Left ventricle myocardium inferior (tissue), 1 donor: ENCODE results near the gene ADCY5. TPM values are rescaled to one million over a fixed set of nuclear protein-coding genes. Genes with fewer than 3 reads are reported as not detected.

ENCODE experiments used
- DNase-seq: peaks from one replicate; pipeline ENCODE4 v3.0.0-alpha.2; 2020
- H3K27ac ChIP-seq: fragments of 200-600 bp; replicated peaks from 2 replicates; pipeline ENCODE4 v1.8.0; 2021
- H3K27me3 ChIP-seq: fragments of 200-600 bp; 2 replicates; pipeline ENCODE4 v1.8.0; 2021; ENCODE audit warnings: low read depth
- H3K36me3 ChIP-seq: fragments of 200-600 bp; 2 replicates; pipeline ENCODE4 v1.8.0; 2021
- H3K4me1 ChIP-seq: fragments of 200-600 bp; 2 replicates; pipeline ENCODE4 v1.8.0; 2021
- H3K4me3 ChIP-seq: fragments of 200-600 bp; 2 replicates; pipeline ENCODE4 v1.8.0; 2021; ENCODE audit warnings: mild to moderate bottlenecking, moderate library complexity
- H3K9me3 ChIP-seq: fragments of 200-600 bp; replicated peaks from 2 replicates; pipeline ENCODE4 v1.8.0; 2021
- intact Hi-C: fragments of 100-400 bp; cut with micrococcal nuclease; formaldehyde crosslinking; loops from one replicate; pipeline ENCODE4 v1.11.0; 2022
- total RNA-seq: library from RNA; stranded (reverse); fragmentation: NEBNext Ultra II Directional; extraction: Animal tissue kit (Norgen Biotek cat#: 25700); gene quantifications from one replicate; pipeline ENCODE4 v1.2.1, GENCODE V29; 2021
- TF ChIP-seq, protein P1 (sequence below): fragments of 200-600 bp; IDR thresholded peaks from 2 replicates; pipeline ENCODE4 v1.8.0; 2021; ENCODE audit warnings: antibody characterized with exemption, mild to moderate bottlenecking, borderline replicate concordance
- donor health status: DM: no; HTN: yes; CAD: no; lungs with severe emphysema.

ADCY5 gene
- total RNA-seq, 1 donor from 2014 or later = 249 TPM

DNA sequence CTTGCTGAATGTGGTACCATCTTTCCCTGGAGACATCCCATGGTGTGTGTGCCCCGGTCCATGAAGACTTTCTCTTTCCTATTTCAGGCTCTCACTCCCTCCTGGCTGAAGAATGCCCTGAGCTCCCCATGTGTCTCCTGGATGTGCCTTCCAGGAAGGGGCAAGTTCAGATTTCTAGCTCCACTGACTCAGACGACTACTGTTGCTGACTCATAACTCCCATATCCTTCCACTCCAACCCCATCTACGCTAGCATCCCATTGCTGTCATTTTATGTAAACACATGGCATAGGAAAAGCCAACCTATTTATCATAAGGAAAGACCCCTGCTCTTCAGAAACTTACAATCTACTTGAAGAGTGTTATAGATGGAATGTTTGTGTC is 95.0 kb downstream of the ADCY5 start:
- peaks cover 71% of the 10 kb centered on the region for H3K4me1 ChIP-seq
- TF ChIP-seq, protein P1, sequence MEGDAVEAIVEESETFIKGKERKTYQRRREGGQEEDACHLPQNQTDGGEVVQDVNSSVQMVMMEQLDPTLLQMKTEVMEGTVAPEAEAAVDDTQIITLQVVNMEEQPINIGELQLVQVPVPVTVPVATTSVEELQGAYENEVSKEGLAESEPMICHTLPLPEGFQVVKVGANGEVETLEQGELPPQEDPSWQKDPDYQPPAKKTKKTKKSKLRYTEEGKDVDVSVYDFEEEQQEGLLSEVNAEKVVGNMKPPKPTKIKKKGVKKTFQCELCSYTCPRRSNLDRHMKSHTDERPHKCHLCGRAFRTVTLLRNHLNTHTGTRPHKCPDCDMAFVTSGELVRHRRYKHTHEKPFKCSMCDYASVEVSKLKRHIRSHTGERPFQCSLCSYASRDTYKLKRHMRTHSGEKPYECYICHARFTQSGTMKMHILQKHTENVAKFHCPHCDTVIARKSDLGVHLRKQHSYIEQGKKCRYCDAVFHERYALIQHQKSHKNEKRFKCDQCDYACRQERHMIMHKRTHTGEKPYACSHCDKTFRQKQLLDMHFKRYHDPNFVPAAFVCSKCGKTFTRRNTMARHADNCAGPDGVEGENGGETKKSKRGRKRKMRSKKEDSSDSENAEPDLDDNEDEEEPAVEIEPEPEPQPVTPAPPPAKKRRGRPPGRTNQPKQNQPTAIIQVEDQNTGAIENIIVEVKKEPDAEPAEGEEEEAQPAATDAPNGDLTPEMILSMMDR = no peak
- no peak overlapping the region for H3K4me3 ChIP-seq
- intact Hi-C loops = no loop called here
- H3K27ac ChIP-seq = peak overlapping the region; percentile 87
- H3K27me3 ChIP-seq = peaks cover 8% of the 10 kb centered on the region
- H3K9me3 ChIP-seq = peaks cover 7% of the 10 kb centered on the region
- H3K36me3 ChIP-seq = no peaks in the 10 kb centered on the region
- DNase-seq = no peak

DNA sequence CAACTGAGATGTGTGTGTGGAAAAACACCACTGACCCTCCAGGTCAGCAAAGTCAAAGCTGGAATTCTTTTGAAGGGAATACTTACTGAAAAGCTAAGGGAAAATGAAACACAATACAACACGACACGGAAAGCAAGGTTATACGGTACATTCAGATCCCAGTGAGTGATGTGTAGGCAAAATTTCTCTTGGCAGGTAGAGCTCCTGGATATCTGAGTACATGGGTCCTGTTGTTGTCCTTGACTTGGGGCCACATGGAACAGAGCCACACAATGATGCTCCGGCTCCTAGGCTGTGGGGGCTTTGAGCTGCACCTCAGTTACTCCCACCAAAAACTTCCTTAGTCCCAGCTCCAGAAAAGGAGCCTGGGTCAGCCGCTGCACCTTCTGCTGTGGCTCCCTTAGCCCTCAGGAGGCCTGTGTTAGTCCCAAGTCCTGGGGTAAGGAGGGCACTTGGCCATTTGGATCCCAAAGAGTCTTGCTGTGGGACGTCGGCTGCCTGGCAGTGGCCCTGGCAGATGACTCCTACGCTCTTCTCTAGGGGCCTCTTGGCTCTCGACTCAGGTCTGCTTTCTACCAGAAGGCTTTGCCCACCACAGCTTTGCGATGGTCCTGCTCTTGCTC is 95.6 kb downstream of the ADCY5 start:
- Histone ChIP-seq H3K36me3 (no peaks in the 10 kb centered on the region), H3K27me3 (peaks cover 8% of the 10 kb centered on the region), H3K4me1 (peaks cover 73% of the 10 kb centered on the region), H3K4me3 (no peak overlapping the region), H3K27ac (peak overlapping the region; percentile 87), H3K9me3 (peaks cover 7% of the 10 kb centered on the region)
- TF ChIP-seq, protein P1 = no peak
- no peak for DNase-seq
- intact Hi-C loops = no loop called here

DNA sequence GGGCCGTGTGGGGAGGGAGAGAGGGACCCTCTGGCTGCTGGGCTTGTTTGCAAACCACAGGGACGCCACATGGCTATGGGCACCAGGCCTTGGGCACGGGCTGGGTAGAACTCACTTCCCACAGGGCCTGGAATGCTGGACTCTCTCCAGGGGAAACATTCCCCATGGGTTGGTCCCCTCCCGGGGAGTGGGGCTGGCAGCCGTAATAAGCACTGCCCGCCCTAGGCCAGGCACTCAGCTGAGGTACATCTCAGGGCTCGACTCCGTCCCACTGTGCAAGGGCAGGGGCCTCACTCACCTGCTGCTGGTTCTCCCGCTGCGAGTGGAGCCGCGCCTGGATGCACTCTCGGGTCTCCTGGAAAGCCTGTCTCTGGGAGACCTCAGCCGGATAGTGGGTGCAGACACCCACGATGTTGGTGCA is 96.7 kb downstream of the ADCY5 start:
- H3K27me3 ChIP-seq = peaks cover 8% of the 10 kb centered on the region
- intact Hi-C loops = no loop called here
- TF ChIP-seq, protein P1 = no peak
- no peak overlapping the region for H3K4me3 ChIP-seq
- no peaks in the 10 kb centered on the region for H3K36me3 ChIP-seq
- H3K4me1 ChIP-seq = peaks cover 77% of the 10 kb centered on the region
- peak overlapping the region; percentile 87 for H3K27ac ChIP-seq
- peaks cover 7% of the 10 kb centered on the region for H3K9me3 ChIP-seq
- DNase-seq = peak; percentile 48

DNA sequence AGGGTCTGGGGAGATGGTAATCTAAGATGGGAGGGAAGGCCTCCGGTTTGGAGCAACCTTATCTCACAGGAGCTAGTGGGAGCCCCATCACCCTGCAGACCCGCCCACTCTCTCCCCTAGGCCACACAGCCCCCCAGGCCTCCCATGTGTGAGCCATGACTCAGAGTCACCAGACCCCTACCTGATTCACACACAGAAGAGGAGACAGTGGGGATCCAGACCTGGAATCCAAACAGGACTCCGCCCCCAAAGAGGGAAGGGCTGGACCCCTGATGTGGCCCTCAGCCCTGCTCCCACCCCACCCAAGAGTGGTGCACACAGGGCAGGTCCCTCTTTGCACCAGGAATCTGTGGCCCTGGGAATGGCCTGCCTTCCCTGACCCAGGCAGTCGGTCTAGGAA is 97.4 kb downstream of the ADCY5 start:
- Histone ChIP-seq H3K27me3 (peaks cover 8% of the 10 kb centered on the region), H3K4me1 (peaks cover 79% of the 10 kb centered on the region), H3K4me3 (no peak overlapping the region), H3K27ac (peak overlapping the region; percentile 87), H3K9me3 (peaks cover 7% of the 10 kb centered on the region), H3K36me3 (no peaks in the 10 kb centered on the region)
- intact Hi-C loops = no loop called here
- TF ChIP-seq, protein P1 = no peak
- no peak for DNase-seq

DNA sequence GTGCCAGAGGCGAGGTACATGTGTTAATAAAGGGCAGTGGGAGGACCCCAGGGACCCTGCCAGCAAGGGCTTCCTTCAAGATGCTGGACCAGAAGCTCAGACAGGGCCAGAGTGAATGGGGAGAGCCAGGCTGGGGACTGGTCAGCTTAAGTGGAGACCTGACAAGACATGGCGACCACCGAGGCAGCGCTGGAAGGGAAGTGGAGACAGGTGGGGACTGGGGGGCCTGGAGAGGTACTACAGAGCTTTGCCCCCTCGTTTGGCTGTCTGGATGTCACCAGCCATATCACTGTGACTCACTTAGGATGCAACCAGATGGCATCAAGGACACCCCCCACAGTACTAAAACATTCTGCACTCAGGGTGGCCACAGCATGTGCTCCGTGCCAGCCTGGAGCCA is 97.9 kb downstream of the ADCY5 start:
- Histone ChIP-seq H3K36me3 (no peaks in the 10 kb centered on the region), H3K27me3 (peaks cover 8% of the 10 kb centered on the region), H3K4me3 (no peak overlapping the region), H3K4me1 (peaks cover 85% of the 10 kb centered on the region), H3K9me3 (peaks cover 7% of the 10 kb centered on the region), H3K27ac (peak overlapping the region; percentile 87)
- TF ChIP-seq, protein P1 = no peak
- no peak for DNase-seq
- intact Hi-C loops = no loop called here
